PC-3 (cell line): ENCODE results near the gene RHOT2. TPM values are rescaled to one million over a fixed set of nuclear protein-coding genes. Genes with fewer than 3 reads are reported as not detected.
A peak's percentile ranks its signal among the peaks of the same experiment; 100 is the strongest.

Experiments
- ATAC-seq: fragments of 200-7000 bp; cut with Tn5 transposase; 2 replicates; pipeline ENCODE4 v1.9.1; 2020; ENCODE audit warnings: mild to moderate bottlenecking, moderate library complexity
- BruUV-seq: library from RNA; stranded (reverse); fragments of 400-500 nt; replicated peaks from 2 replicates; lab custom pipeline; 2021; lab: Mats Ljungman, UMichigan
- CTCF ChIA-PET: fragments of 300-600 bp; sonication (Branson Sonifier 250); formaldehyde crosslinking; loops from one replicate; lab custom pipeline; 2022; ENCODE audit warnings: antibody characterized with exemption; lab: Charles Lee
- POLR2A ChIA-PET: fragments of 300-600 bp; sonication (Branson Sonifier 250); formaldehyde crosslinking; loops from one replicate; lab custom pipeline; 2022; ENCODE audit warnings: antibody characterized with exemption; ENCODE audit not compliant: unreplicated experiment; lab: Charles Lee
- DNase-seq: peaks from one replicate; pipeline ENCODE4 v3.0.0-alpha.2; 2015
- H2AFZ ChIP-seq: fragments of 300-600 bp; sonication (generic); 2 replicates; pipeline ENCODE4 v1.6.0; 2016; ENCODE audit warnings: antibody characterized with exemption, low read length
- H3F3A ChIP-seq: fragments of 300-600 bp; sonication (generic); one replicate; pipeline ENCODE4 v1.6.0; 2017; ENCODE audit warnings: antibody characterized with exemption, low read length, control low read depth, mild to moderate bottlenecking; ENCODE audit not compliant: unreplicated experiment
- H3K27ac ChIP-seq: fragments of 300-600 bp; sonication (generic); 2 replicates; pipeline ENCODE4 v1.5.1; 2016; ENCODE audit warnings: mild to moderate bottlenecking, low read length
- H3K27me3 ChIP-seq: fragments of 300-600 bp; sonication (generic); 2 replicates; pipeline ENCODE4 v1.6.1; 2016; ENCODE audit warnings: low read length, mixed read lengths
- H3K36me3 ChIP-seq: fragments of 300-600 bp; sonication (generic); 2 replicates; pipeline ENCODE4 v1.6.1; 2016; ENCODE audit warnings: low read depth, mixed run types, low read length, mixed read lengths
- H3K4me1 ChIP-seq: fragments of 300-600 bp; sonication (generic); 2 replicates; pipeline ENCODE4 v1.5.1; 2016; ENCODE audit warnings: low read length; ENCODE audit not compliant: insufficient read depth
- H3K4me2 ChIP-seq: fragments of 300-600 bp; sonication (generic); 2 replicates; pipeline ENCODE4 v1.6.0; 2016; ENCODE audit warnings: low read length
- H3K4me3 ChIP-seq: fragments of 300-600 bp; sonication (generic); 2 replicates; pipeline ENCODE4 v1.5.1; 2016; ENCODE audit warnings: mild to moderate bottlenecking, low read length, mixed read lengths
- H3K79me2 ChIP-seq: fragments of 300-600 bp; sonication (generic); 2 replicates; pipeline ENCODE4 v1.6.1; 2017; ENCODE audit warnings: low read length, mixed read lengths
- H3K9ac ChIP-seq: fragments of 300-600 bp; sonication (generic); 2 replicates; pipeline ENCODE4 v1.6.0; 2016; ENCODE audit warnings: mild to moderate bottlenecking, low read length
- H3K9me2 ChIP-seq: fragments of 300-600 bp; sonication (generic); replicated peaks from 2 replicates; pipeline ENCODE4 v1.6.1; 2016; ENCODE audit warnings: mixed run types, low read length, mixed read lengths
- H3K9me3 ChIP-seq: fragments of 300-600 bp; sonication (generic); 2 replicates; pipeline ENCODE4 v1.6.1; 2016; ENCODE audit warnings: low read length, mixed read lengths
- H4K20me1 ChIP-seq: fragments of 300-600 bp; sonication (generic); 2 replicates; pipeline ENCODE4 v1.6.1; 2016; ENCODE audit warnings: low read length, mixed read lengths
- EZH2 ChIP-seq: fragments of 300-600 bp; sonication (generic); IDR thresholded peaks from one replicate; pipeline ENCODE4 v1.6.1; 2017; ENCODE audit warnings: antibody characterized with exemption, mild to moderate bottlenecking, low read length; ENCODE audit not compliant: unreplicated experiment
- EZH2phosphoT487 ChIP-seq: fragments of 300-600 bp; sonication (generic); IDR thresholded peaks from 2 replicates; pipeline ENCODE4 v1.6.1; 2018; ENCODE audit warnings: mild to moderate bottlenecking, antibody characterized with exemption, low read length, borderline replicate concordance
- intact Hi-C: fragments of 100-400 bp; cut with micrococcal nuclease; formaldehyde crosslinking; loops from 2 replicates; pipeline ENCODE4 v1.9.0; 2023
- total RNA-seq: library from RNA; depleted of rRNA; stranded (reverse); fragments of >200 nt; gene quantifications from 2 replicates; pipeline ENCODE4 v1.2.3, GENCODE V29; 2014
- TF ChIP-seq, protein P1 (sequence below): fragments of 300-600 bp; sonication (generic); conservative IDR thresholded peaks from 2 replicates; pipeline ENCODE4 v1.5.1; 2017; ENCODE audit warnings: antibody characterized with exemption, low read depth, mild to moderate bottlenecking, low read length

Gene RHOT2
- total RNA-seq, 1 experiment from 2014 or later: 93.0 TPM

DNA sequence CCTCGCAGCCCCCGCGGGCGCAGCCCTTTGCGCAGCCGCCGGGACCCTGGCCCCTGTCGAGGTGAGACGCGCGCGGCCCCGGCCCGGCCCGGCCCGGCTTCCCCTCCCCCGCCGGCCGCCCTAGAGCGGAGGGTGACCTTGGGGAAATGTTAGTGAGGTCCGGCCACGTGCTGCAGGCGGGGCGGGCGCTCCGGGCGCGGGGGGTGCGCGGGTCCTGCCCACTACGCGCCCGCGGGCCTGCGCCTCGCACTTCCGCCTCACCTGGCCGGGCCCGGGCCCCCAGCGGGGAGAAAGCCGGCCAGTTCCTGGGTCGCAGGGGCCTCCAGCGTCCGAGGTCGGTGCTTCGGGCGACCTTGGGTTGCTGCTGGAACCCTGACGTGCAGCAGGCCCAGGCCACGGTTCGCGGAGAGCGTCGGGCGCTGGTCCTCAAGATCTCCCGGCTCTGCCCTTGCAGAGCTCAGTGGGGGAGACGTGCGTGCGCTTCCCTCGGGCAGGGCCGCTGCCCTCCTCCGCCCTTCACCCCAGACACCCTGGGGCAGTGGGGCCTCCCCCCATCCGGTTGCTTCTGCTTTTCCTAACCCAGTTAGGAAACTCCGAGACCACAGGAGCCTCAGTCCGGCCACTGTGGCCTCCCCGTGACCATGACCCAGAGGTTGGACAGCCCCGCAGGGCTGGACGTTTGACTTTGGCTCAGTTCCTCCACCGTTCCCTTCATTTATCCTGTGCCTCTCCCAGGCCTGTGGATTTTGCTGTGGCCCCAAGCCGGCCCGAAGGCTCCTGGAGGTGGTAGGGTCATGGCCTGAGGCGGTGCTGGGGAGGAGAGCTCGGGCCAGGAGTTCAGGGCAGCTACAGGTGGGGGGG is 25.5 kb upstream of the RHOT2 start:
- H3K9me3 ChIP-seq: no peaks in the 10 kb centered on the region
- peak overlapping the region; percentile 67 for H3K9ac ChIP-seq
- peak overlapping the region; percentile 81 for H3K4me3 ChIP-seq
- no peak for TF ChIP-seq EZH2phosphoT487
- TF ChIP-seq, protein P1, sequence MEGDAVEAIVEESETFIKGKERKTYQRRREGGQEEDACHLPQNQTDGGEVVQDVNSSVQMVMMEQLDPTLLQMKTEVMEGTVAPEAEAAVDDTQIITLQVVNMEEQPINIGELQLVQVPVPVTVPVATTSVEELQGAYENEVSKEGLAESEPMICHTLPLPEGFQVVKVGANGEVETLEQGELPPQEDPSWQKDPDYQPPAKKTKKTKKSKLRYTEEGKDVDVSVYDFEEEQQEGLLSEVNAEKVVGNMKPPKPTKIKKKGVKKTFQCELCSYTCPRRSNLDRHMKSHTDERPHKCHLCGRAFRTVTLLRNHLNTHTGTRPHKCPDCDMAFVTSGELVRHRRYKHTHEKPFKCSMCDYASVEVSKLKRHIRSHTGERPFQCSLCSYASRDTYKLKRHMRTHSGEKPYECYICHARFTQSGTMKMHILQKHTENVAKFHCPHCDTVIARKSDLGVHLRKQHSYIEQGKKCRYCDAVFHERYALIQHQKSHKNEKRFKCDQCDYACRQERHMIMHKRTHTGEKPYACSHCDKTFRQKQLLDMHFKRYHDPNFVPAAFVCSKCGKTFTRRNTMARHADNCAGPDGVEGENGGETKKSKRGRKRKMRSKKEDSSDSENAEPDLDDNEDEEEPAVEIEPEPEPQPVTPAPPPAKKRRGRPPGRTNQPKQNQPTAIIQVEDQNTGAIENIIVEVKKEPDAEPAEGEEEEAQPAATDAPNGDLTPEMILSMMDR: no peak
- no peak for TF ChIP-seq EZH2
- no peaks in the 10 kb centered on the region for H3F3A ChIP-seq
- DNase-seq (peak; percentile 26), ATAC-seq (peak; percentile 30)
- H2AFZ ChIP-seq: peak overlapping the region; percentile 74; the same call in 1 of the 2 replicates
- intact Hi-C loops: no loop called here
- ChIA-PET CTCF (interaction anchor here (0.6 kb wide), 1 partner anchor 8 kb away, joined by 3 read pairs; no protein-coding TSS in a partner anchor), POLR2A (no interaction called here)
- BruUV-seq: no TSS peak
- no peaks in the 10 kb centered on the region for H3K36me3 ChIP-seq
- peaks cover 42% of the 10 kb centered on the region for H3K79me2 ChIP-seq
- H4K20me1 ChIP-seq: no peaks in the 10 kb centered on the region
- H3K4me1 ChIP-seq: peaks cover 32% of the 10 kb centered on the region
- no peaks in the 10 kb centered on the region for H3K9me2 ChIP-seq
- no peaks in the 10 kb centered on the region for H3K27me3 ChIP-seq
- peak overlapping the region; percentile 93 for H3K4me2 ChIP-seq
- H3K27ac ChIP-seq: peak overlapping the region; percentile 29

DNA sequence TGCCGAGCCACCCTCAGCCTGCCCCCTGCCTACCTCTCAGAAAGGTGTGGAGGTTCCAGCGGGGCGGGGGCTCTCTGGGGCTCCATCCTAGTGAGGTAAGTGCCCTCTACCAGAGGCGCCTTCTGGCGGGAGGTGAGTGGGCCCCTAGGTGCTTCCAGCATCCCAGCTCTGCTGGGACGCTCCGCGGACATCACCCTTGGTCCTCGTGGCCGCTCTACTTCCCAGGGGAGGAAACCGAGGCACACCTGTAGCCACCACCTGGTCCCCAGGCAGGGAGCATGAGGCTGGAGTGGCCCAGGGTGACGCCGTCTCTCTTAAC is 24.9 kb upstream of the RHOT2 start:
- Histone ChIP-seq H4K20me1 (no peaks in the 10 kb centered on the region), H3K9ac (peak overlapping the region; percentile 67), H3K4me1 (peaks cover 31% of the 10 kb centered on the region), H3K9me3 (no peaks in the 10 kb centered on the region), H3K79me2 (peaks cover 42% of the 10 kb centered on the region), H3F3A (no peaks in the 10 kb centered on the region), H3K4me2 (peak overlapping the region; percentile 93), H3K27me3 (no peaks in the 10 kb centered on the region), H3K36me3 (no peaks in the 10 kb centered on the region), H3K4me3 (peak overlapping the region; percentile 81), H2AFZ (no peak overlapping the region), H3K27ac (no peak overlapping the region), H3K9me2 (no peaks in the 10 kb centered on the region)
- TSS peak; percentile 33 for BruUV-seq
- TF ChIP-seq, protein P1: no peak
- TF ChIP-seq EZH2phosphoT487 (no peak), EZH2 (no peak)
- intact Hi-C loops: no loop called here
- CTCF ChIA-PET: interaction anchor here (0.6 kb wide), 1 partner anchor 8 kb away, joined by 3 read pairs; no protein-coding TSS in a partner anchor
- no peak for ATAC-seq
- POLR2A ChIA-PET: no interaction called here
- DNase-seq: no peak

DNA sequence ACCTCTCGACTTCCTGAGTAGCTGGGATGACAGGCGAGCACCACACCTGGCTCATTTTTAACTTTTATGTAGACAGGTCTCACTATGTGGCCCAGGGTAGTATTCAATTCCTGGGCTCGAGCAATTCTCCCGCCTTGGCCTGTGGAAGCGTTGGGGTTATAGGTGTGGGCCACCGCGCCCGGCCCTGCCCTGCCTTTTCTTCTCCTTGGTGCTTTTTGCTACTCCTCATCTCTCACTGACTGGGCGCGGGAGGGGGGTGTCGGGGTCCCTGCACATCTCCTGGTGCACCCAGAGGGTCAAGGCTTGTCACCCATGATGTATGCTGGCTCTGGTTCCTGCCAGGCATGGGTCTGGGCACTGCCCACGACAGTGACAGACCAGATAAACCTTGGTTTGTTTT is 23.4 kb upstream of the RHOT2 start:
- Histone ChIP-seq H3K9ac (no peak overlapping the region), H3F3A (no peaks in the 10 kb centered on the region), H3K4me2 (no peak overlapping the region), H3K9me2 (no peaks in the 10 kb centered on the region), H3K79me2 (peaks cover 42% of the 10 kb centered on the region), H2AFZ (no peak overlapping the region), H3K4me3 (no peak overlapping the region), H4K20me1 (no peaks in the 10 kb centered on the region), H3K4me1 (peaks cover 38% of the 10 kb centered on the region), H3K27ac (peak overlapping the region; percentile 19; the same call in 1 of the 2 replicates), H3K27me3 (no peaks in the 10 kb centered on the region), H3K9me3 (no peaks in the 10 kb centered on the region), H3K36me3 (no peaks in the 10 kb centered on the region)
- ChIA-PET CTCF (no interaction called here), POLR2A (interaction anchor here (0.9 kb wide), 1 partner anchor 51 kb away, joined by 5 read pairs; no protein-coding TSS in a partner anchor)
- BruUV-seq: no TSS peak
- intact Hi-C loops: no loop called here
- TF ChIP-seq, protein P1: no peak
- TF ChIP-seq EZH2phosphoT487 (no peak), EZH2 (no peak)
- DNase-seq (no peak), ATAC-seq (no peak)
